ENCODE data around the gene PCED1A. TPM values are rescaled to one million over a fixed set of nuclear protein-coding genes. Genes with fewer than 3 reads are reported as not detected.

PCED1A gene
- total and polyA plus RNA-seq, 9 of the 15 experiments (the other 6 are each of a cell fraction or from before 2014, with no cell fraction given): 1.5 to 11.5 (median 5.9) TPM

DNA sequence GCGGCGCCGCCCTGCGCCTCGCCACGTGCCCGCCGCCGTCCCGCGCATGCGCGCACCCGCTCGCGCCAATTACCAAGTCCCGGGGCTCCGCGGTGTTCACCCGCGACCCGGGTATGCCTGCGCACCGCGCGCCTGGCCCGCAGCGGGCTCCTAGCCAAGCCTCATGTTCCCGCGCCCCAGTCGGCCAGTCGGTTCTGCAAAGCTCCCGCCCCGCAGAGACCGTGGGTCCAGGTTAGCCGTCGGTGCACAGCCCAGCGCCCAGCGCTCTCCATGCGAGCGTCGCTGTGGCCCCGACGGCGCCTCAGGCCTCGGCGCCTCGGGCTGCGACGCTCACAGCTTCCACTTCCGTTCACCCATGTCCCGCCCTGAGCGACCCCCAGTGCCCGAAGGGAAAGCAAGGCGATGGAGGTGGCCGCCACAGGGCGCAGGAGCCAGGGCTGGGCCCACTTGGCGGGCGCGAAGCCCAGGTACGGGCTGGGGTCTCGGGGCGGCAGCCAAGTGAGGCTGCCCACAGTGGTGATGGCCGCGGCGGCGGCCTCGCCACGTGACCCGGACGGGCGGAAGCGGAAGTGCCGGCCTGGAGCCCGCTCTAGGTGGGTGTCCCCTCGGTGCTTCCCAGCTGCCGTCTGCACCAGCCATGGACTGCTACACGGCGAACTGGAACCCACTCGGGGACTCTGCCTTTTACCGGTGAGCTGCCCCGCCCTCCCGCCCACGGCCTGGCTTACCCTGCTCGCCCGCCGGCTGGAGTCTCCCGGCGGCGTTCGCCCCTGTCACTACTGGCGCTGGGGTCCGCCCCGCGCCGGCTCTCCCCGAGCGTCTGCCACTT lies at the start of gene PCED1A, which contains the start of gene VPS16 (continued):
- TF ChIP-seq ZNF408 (CRISPR knock-in tag; IDR thresholded peaks at IDR 0.05; ENCODE audit: low read depth): no peak
- no peak for TF ChIP-seq RBM14 (IDR thresholded peaks at IDR 0.05; ENCODE audit: borderline replicate concordance, insufficient read depth, low read depth, low read length)
- no peak for TF ChIP-seq KLF10 (CRISPR knock-in tag; IDR thresholded peaks at IDR 0.05)
- TF ChIP-seq, protein P1, sequence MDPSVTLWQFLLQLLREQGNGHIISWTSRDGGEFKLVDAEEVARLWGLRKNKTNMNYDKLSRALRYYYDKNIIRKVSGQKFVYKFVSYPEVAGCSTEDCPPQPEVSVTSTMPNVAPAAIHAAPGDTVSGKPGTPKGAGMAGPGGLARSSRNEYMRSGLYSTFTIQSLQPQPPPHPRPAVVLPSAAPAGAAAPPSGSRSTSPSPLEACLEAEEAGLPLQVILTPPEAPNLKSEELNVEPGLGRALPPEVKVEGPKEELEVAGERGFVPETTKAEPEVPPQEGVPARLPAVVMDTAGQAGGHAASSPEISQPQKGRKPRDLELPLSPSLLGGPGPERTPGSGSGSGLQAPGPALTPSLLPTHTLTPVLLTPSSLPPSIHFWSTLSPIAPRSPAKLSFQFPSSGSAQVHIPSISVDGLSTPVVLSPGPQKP (CRISPR knock-in tag; IDR thresholded peaks at IDR 0.05): no peak
- no peak for TF ChIP-seq ZNF717 (CRISPR knock-in tag; IDR thresholded peaks at IDR 0.05)
- no peak for TF ChIP-seq MCM2 (IDR thresholded peaks at IDR 0.05; ENCODE audit: low read depth)
- TF ChIP-seq E2F3 (CRISPR knock-in tag; IDR thresholded peaks at IDR 0.05): 0 out of 2 replicates have a peak, but pooled peaks have one; percentile 35
- TF ChIP-seq ZNF512 (tag; IDR thresholded peaks at IDR 0.05): no peak
- TF ChIP-seq, protein P2, sequence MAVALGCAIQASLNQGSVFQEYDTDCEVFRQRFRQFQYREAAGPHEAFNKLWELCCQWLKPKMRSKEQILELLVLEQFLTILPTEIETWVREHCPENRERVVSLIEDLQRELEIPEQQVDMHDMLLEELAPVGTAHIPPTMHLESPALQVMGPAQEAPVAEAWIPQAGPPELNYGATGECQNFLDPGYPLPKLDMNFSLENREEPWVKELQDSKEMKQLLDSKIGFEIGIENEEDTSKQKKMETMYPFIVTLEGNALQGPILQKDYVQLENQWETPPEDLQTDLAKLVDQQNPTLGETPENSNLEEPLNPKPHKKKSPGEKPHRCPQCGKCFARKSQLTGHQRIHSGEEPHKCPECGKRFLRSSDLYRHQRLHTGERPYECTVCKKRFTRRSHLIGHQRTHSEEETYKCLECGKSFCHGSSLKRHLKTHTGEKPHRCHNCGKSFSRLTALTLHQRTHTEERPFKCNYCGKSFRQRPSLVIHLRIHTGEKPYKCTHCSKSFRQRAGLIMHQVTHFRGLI (CRISPR knock-in tag; IDR thresholded peaks at IDR 0.05): no peak
- TF ChIP-seq, protein P3, sequence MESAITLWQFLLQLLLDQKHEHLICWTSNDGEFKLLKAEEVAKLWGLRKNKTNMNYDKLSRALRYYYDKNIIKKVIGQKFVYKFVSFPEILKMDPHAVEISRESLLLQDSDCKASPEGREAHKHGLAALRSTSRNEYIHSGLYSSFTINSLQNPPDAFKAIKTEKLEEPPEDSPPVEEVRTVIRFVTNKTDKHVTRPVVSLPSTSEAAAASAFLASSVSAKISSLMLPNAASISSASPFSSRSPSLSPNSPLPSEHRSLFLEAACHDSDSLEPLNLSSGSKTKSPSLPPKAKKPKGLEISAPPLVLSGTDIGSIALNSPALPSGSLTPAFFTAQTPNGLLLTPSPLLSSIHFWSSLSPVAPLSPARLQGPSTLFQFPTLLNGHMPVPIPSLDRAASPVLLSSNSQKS (CRISPR knock-in tag; IDR thresholded peaks at IDR 0.05): no peak
- peak; percentile 78 for TF ChIP-seq BHLHE40 (IDR thresholded peaks at IDR 0.05; ENCODE audit: low read length)
- peak; percentile 84; the same call in 1 of the 2 replicates for TF ChIP-seq TFAP4 (CRISPR knock-in tag; IDR thresholded peaks at IDR 0.05; ENCODE audit: borderline replicate concordance)
- TF ChIP-seq TEAD4 (IDR thresholded peaks at IDR 0.05; ENCODE audit: low read length): no peak
- no peak for TF ChIP-seq TEAD4 (CRISPR knock-in tag; IDR thresholded peaks at IDR 0.05; ENCODE audit: borderline replicate concordance)
- TF ChIP-seq JUNB (CRISPR knock-in tag; conservative IDR thresholded peaks at IDR 0.05): no peak
- no peak for TF ChIP-seq BDP1 (IDR thresholded peaks at IDR 0.05; ENCODE audit: insufficient read depth, insufficient read length)
- TF ChIP-seq MECOM (CRISPR knock-in tag; IDR thresholded peaks at IDR 0.05): no peak
- no peak for TF ChIP-seq EWSR1 (IDR thresholded peaks at IDR 0.05; ENCODE audit: borderline replicate concordance, low read depth, partially characterized antibody)
- TF ChIP-seq ZNF583 (CRISPR knock-in tag; IDR thresholded peaks at IDR 0.05): 0 out of 2 replicates have a peak, but pooled peaks have one; percentile 32
